ENCODE data around the gene PHIP.

DNA sequence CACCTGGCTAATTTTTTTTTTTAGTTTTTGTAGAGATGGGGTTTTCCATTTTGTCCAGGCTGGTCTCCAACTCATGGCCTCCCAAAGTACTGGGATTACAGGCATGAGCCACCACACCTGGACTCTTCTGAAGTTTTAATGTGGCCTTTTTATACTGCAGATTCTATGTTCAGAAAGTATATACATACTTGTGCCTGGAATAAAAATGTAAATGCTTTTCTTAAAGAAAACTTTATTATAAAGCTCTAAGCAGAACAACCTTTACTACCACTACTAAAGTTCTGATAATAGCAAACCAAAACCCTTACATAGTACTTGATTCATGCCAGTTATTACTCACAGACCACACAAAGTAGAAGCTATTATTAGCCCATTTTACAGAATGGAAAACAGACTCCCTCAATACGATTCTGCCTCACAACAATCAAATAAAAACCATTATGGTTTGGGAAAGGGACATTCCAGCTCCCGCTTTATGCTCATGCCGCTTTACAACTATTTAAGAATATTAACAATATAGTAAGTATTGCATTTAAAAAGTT, 5.3 kb downstream of the PHIP start:
- TF ChIP-seq TAF1 (IDR thresholded peaks at IDR 0.05; ENCODE audit: control insufficient read depth, extremely low read depth, insufficient read depth, low read length, severe bottlenecking) (no peak), ERF (CRISPR knock-in tag; IDR thresholded peaks at IDR 0.05) (no peak), NR3C1 (CRISPR knock-in tag; IDR thresholded peaks at IDR 0.05) (no peak), SMARCC2 (IDR thresholded peaks at IDR 0.05; ENCODE audit: low read depth) (no peak), ETV5 (CRISPR knock-in tag; IDR thresholded peaks at IDR 0.05; ENCODE audit: low read depth) (no peak), RFX5 (IDR thresholded peaks at IDR 0.05; ENCODE audit: low read depth, low read length) (no peak), TCF7 (IDR thresholded peaks at IDR 0.05; ENCODE audit: borderline replicate concordance) (no peak), SIX5 (IDR thresholded peaks at IDR 0.05; ENCODE audit: borderline replicate concordance in 1 of 2, insufficient read depth in 1 of 2, low read depth in 1 of 2, low read length in 2 of 2) (no peak), CREB1 (IDR thresholded peaks at IDR 0.05) (no peak), CREB1 (CRISPR knock-in tag; IDR thresholded peaks at IDR 0.05) (no peak), POLR2A (conservative IDR thresholded peaks at IDR 0.05) (no peak), SMARCE1 (IDR thresholded peaks at IDR 0.05) (no peak), HNRNPL (IDR thresholded peaks at IDR 0.05; ENCODE audit: low read depth, low read length) (no peak)
- TF ChIP-seq, protein P1, sequence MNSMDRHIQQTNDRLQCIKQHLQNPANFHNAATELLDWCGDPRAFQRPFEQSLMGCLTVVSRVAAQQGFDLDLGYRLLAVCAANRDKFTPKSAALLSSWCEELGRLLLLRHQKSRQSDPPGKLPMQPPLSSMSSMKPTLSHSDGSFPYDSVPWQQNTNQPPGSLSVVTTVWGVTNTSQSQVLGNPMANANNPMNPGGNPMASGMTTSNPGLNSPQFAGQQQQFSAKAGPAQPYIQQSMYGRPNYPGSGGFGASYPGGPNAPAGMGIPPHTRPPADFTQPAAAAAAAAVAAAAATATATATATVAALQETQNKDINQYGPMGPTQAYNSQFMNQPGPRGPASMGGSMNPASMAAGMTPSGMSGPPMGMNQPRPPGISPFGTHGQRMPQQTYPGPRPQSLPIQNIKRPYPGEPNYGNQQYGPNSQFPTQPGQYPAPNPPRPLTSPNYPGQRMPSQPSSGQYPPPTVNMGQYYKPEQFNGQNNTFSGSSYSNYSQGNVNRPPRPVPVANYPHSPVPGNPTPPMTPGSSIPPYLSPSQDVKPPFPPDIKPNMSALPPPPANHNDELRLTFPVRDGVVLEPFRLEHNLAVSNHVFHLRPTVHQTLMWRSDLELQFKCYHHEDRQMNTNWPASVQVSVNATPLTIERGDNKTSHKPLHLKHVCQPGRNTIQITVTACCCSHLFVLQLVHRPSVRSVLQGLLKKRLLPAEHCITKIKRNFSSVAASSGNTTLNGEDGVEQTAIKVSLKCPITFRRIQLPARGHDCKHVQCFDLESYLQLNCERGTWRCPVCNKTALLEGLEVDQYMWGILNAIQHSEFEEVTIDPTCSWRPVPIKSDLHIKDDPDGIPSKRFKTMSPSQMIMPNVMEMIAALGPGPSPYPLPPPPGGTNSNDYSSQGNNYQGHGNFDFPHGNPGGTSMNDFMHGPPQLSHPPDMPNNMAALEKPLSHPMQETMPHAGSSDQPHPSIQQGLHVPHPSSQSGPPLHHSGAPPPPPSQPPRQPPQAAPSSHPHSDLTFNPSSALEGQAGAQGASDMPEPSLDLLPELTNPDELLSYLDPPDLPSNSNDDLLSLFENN (IDR thresholded peaks at IDR 0.05; ENCODE audit: low read depth in 2 of 2, low read length in 2 of 2) = no peak
- TF ChIP-seq, protein P2, sequence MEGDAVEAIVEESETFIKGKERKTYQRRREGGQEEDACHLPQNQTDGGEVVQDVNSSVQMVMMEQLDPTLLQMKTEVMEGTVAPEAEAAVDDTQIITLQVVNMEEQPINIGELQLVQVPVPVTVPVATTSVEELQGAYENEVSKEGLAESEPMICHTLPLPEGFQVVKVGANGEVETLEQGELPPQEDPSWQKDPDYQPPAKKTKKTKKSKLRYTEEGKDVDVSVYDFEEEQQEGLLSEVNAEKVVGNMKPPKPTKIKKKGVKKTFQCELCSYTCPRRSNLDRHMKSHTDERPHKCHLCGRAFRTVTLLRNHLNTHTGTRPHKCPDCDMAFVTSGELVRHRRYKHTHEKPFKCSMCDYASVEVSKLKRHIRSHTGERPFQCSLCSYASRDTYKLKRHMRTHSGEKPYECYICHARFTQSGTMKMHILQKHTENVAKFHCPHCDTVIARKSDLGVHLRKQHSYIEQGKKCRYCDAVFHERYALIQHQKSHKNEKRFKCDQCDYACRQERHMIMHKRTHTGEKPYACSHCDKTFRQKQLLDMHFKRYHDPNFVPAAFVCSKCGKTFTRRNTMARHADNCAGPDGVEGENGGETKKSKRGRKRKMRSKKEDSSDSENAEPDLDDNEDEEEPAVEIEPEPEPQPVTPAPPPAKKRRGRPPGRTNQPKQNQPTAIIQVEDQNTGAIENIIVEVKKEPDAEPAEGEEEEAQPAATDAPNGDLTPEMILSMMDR (IDR thresholded peaks at IDR 0.05 in 2 of 3, conservative IDR thresholded peaks at IDR 0.05 in 1 of 3; ENCODE audit: insufficient read depth in 2 of 3, low read depth in 1 of 3, low read length in 3 of 3) = no peak

Measured in K562 (cell line).